SK-N-SH (cell line): ENCODE data around the gene CRISPLD2. TPM values are rescaled to one million over a fixed set of nuclear protein-coding genes. Genes with fewer than 3 reads are reported as not detected.
A peak's percentile ranks its signal among the peaks of the same experiment; 100 is the strongest.

Experiments used
- CHD2 ChIP-seq: fragments of 150-350 bp; IDR thresholded peaks from 2 replicates; pipeline ENCODE4 v1.6.1; 2018; ENCODE audit warnings: low read length; ENCODE audit not compliant: partially characterized antibody
- CTCF ChIP-seq: fragments of 200-600 bp; sonication (generic); IDR thresholded peaks from 2 replicates; pipeline ENCODE4 v1.6.1; 2017; ENCODE audit warnings: antibody characterized with exemption, mild to moderate bottlenecking, moderate library complexity
- ELF1 ChIP-seq: IDR thresholded peaks from 2 replicates; pipeline ENCODE4 v1.4.0; 2012
- EP300 ChIP-seq, 2 experiments: IDR thresholded peaks; 2 replicates each; pipeline versions ENCODE4 v1.4.0 to v1.6.1; 2012; ENCODE audit warnings: borderline replicate concordance in 1 of 2, low read depth in 1 of 2, low read length in 1 of 2
- EZH2phosphoT487 ChIP-seq: fragments of 200-600 bp; sonication (generic); IDR thresholded peaks from 2 replicates; pipeline ENCODE4 v1.6.1; 2017; ENCODE audit warnings: low read depth, mixed run types, mild to moderate bottlenecking, antibody characterized with exemption, moderate library complexity, borderline replicate concordance
- FOXJ3 ChIP-seq: sonication (generic); formaldehyde crosslinking; IDR thresholded peaks from 2 replicates; pipeline ENCODE4 v1.5.1; 2020; ENCODE audit warnings: mild to moderate bottlenecking, missing genetic modification reagents
- FOXM1 ChIP-seq: IDR thresholded peaks from 2 replicates; pipeline ENCODE4 v1.4.0; 2012; ENCODE audit warnings: low read depth, mild to moderate bottlenecking
- GABPA ChIP-seq: IDR thresholded peaks from 2 replicates; pipeline ENCODE4 v1.4.0; 2012; ENCODE audit warnings: low read depth, mild to moderate bottlenecking
- GATA2 ChIP-seq: sonication (generic); formaldehyde crosslinking; IDR thresholded peaks from 2 replicates; pipeline ENCODE4 v1.5.0; 2020; ENCODE audit warnings: mild to moderate bottlenecking, missing genetic modification reagents
- IRF3 ChIP-seq: fragments of 150-350 bp; IDR thresholded peaks from 2 replicates; pipeline ENCODE4 v1.6.1; 2016; ENCODE audit warnings: mild to moderate bottlenecking, low read depth, low read length
- MXI1 ChIP-seq: IDR thresholded peaks from 2 replicates; pipeline ENCODE4 v1.6.1; 2012; ENCODE audit warnings: mild to moderate bottlenecking, low read depth, low read length, improper control_type of control experiment
- NRF1 ChIP-seq: IDR thresholded peaks from 2 replicates; pipeline ENCODE4 v1.6.1; 2012; ENCODE audit warnings: low read depth, mild to moderate bottlenecking, low read length
- POLR2AphosphoS5 ChIP-seq: IDR thresholded peaks from 2 replicates; pipeline ENCODE4 v1.6.1; 2012; ENCODE audit warnings: low read depth, low read length
- RFX5 ChIP-seq: IDR thresholded peaks from 2 replicates; pipeline ENCODE4 v1.6.1; 2012; ENCODE audit warnings: mild to moderate bottlenecking, improper control_type of control experiment, low read length
- TCF12 ChIP-seq: IDR thresholded peaks from 2 replicates; pipeline ENCODE4 v1.4.0; 2012
- USF2 ChIP-seq: fragments of 150-350 bp; IDR thresholded peaks from 2 replicates; pipeline ENCODE4 v1.6.1; 2017; ENCODE audit warnings: antibody characterized with exemption, low read length, low read depth, borderline replicate concordance
- ZBTB33 ChIP-seq: IDR thresholded peaks from 2 replicates; pipeline ENCODE4 v1.4.0; 2012; ENCODE audit warnings: low read depth, borderline replicate concordance
- polyA plus RNA-seq, 3 experiments: library from polyadenylated mRNA; depleted of rRNA; stranded (reverse); fragments of >200 nt; gene quantifications; 2 replicates each; pipeline ENCODE4 v1.2.3, GENCODE V29; 2012

CRISPLD2 gene
- polyA plus RNA-seq, 1 of the 3 experiments (the other 2 are of a cell fraction) = 6.3 TPM

GRCh38 chr16:84952335-84953189 is 132.8 kb downstream of the CRISPLD2 start (continued):
- TF ChIP-seq ELF1 (no peak), GATA2 (CRISPR knock-in tag) (peak; percentile 54), TCF12 (peak; percentile 59), RFX5 (no peak), NRF1 (no peak), EZH2phosphoT487 (no peak), EP300 (IDR thresholded peaks at IDR 0.05; ENCODE audit: borderline replicate concordance in 1 of 2, low read depth in 1 of 2, low read length in 1 of 2) (peak in 1 of 2 experiments; percentile 71; a peak in 2 of 4 replicates), CHD2 (peak; percentile 6), ZBTB33 (no peak), USF2 (no peak), FOXM1 (no peak), IRF3 (no peak), CTCF (peak; percentile 88), MXI1 (no peak), POLR2AphosphoS5 (no peak), FOXJ3 (no peak; the same call in 1 of the 2 replicates), GABPA (no peak)
